Colonic mucosa (tissue), 4 donors: ENCODE data around the gene ISCA2. TPM values are rescaled to one million over a fixed set of nuclear protein-coding genes. Genes with fewer than 3 reads are reported as not detected.

ENCODE experiments used
- DNase-seq: peaks from one replicate; pipeline ENCODE4 v3.0.0-alpha.2; 2020
- H3K27ac ChIP-seq: fragments of 200-600 bp; one replicate; pipeline ENCODE4 v1.8.0; 2021
- H3K27me3 ChIP-seq: fragments of 200-600 bp; one replicate; pipeline ENCODE4 v1.8.0; 2021
- H3K36me3 ChIP-seq: fragments of 200-600 bp; one replicate; pipeline ENCODE4 v1.8.0; 2021
- H3K4me1 ChIP-seq: fragments of 200-600 bp; one replicate; pipeline ENCODE4 v1.8.0; 2021; ENCODE audit warnings: mild to moderate bottlenecking
- H3K4me3 ChIP-seq: fragments of 200-600 bp; one replicate; pipeline ENCODE4 v1.8.0; 2021
- H3K9ac ChIP-seq, 2 donors: one replicate each; pipeline ENCODE4 v1.7.0; 2013; ENCODE audit warnings: control low read depth in 2 of 2, low read depth in 2 of 2, low read length in 2 of 2
- H3K9me3 ChIP-seq: fragments of 200-600 bp; one replicate; pipeline ENCODE4 v1.8.0; 2021
- CTCF ChIP-seq: fragments of 200-600 bp; IDR thresholded peaks from one replicate; pipeline ENCODE4 v1.8.0; 2022; ENCODE audit warnings: antibody characterized with exemption, mild to moderate bottlenecking
- intact Hi-C: fragments of 100-400 bp; cut with DNase I; formaldehyde crosslinking; loops from one replicate; pipeline ENCODE4 v1.14.1; 2022
- total RNA-seq, 2 donors: library from RNA; stranded (reverse); fragmentation: NEBNext Ultra II Directional in 1 of 2; extraction: Animal tissue kit (Norgen Biotek cat#: 25700) in 1 of 2; gene quantifications; one replicate each; pipeline ENCODE4 v1.2.1, GENCODE V29; 2021
- donor health status: healthy.
- donor health status: DM: no; HTN: no; CAD: no.
- donor health status: DM: no; HTN: no; CAD: no.

ISCA2 gene
- total RNA-seq, 2 donors from 2014 or later, result 42.0 to 43.1 TPM

- Histone ChIP-seq H3K4me3 (no peak overlapping the region), H3K36me3 (no peaks in the 10 kb centered on the region), H3K27ac (no peak overlapping the region), H3K9me3 (no peaks in the 10 kb centered on the region), H3K9ac (no peak overlapping the region), H3K4me1 (no peaks in the 10 kb centered on the region), H3K27me3 (no peaks in the 10 kb centered on the region)
- intact Hi-C loops, result no loop called here
- no peak for TF ChIP-seq CTCF
- DNase-seq, result no peak
Observed at GRCh38 chr14:74465335-74465734, 28.2 kb upstream of the ISCA2 start.

GRCh38 chr14:74468513-74468912 is 25.1 kb upstream of the ISCA2 start:
- H3K4me1 ChIP-seq, result no peaks in the 10 kb centered on the region
- no peaks in the 10 kb centered on the region for H3K36me3 ChIP-seq
- H3K9me3 ChIP-seq, result no peaks in the 10 kb centered on the region
- H3K27me3 ChIP-seq, result no peaks in the 10 kb centered on the region
- DNase-seq, result no peak
- intact Hi-C loops, result no loop called here
- H3K4me3 ChIP-seq, result no peak overlapping the region
- H3K9ac ChIP-seq, result no peak overlapping the region
- TF ChIP-seq CTCF, result no peak
- no peak overlapping the region for H3K27ac ChIP-seq

GRCh38 chr14:74469548-74470518 is 23.7 kb upstream of the ISCA2 start:
- Histone ChIP-seq H3K4me3 (no peak overlapping the region), H3K9ac (no peak overlapping the region), H3K4me1 (no peaks in the 10 kb centered on the region), H3K36me3 (no peaks in the 10 kb centered on the region), H3K27me3 (no peaks in the 10 kb centered on the region), H3K9me3 (no peaks in the 10 kb centered on the region), H3K27ac (no peak overlapping the region)
- no peak for DNase-seq
- TF ChIP-seq CTCF, result no peak
- intact Hi-C loops, result no loop called here

GRCh38 chr14:74472601-74473000 is 21.0 kb upstream of the ISCA2 start:
- no peak overlapping the region for H3K4me3 ChIP-seq
- no peak for DNase-seq
- H3K4me1 ChIP-seq, result no peaks in the 10 kb centered on the region
- no peak overlapping the region for H3K27ac ChIP-seq
- intact Hi-C loops, result no loop called here
- no peak overlapping the region for H3K9ac ChIP-seq
- no peaks in the 10 kb centered on the region for H3K27me3 ChIP-seq
- H3K36me3 ChIP-seq, result no peaks in the 10 kb centered on the region
- no peaks in the 10 kb centered on the region for H3K9me3 ChIP-seq
- no peak for TF ChIP-seq CTCF

- no peak overlapping the region for H3K9ac ChIP-seq
- no peaks in the 10 kb centered on the region for H3K9me3 ChIP-seq
- H3K4me3 ChIP-seq, result no peak overlapping the region
- no peaks in the 10 kb centered on the region for H3K36me3 ChIP-seq
- TF ChIP-seq CTCF, result no peak
- no peaks in the 10 kb centered on the region for H3K4me1 ChIP-seq
- H3K27ac ChIP-seq, result no peak overlapping the region
- intact Hi-C loops, result no loop called here
- DNase-seq, result no peak
- no peaks in the 10 kb centered on the region for H3K27me3 ChIP-seq
Observed at GRCh38 chr14:74474376-74474775, 19.2 kb upstream of the ISCA2 start.
